Cortex of kidney (tissue), 1 donor: ENCODE results near the gene PRSS50.

ENCODE experiments used
- DNase-seq: peaks from one replicate; lab custom pipeline; 2025; lab: John Stamatoyannopoulos, UW

PRSS50 gene

DNA sequence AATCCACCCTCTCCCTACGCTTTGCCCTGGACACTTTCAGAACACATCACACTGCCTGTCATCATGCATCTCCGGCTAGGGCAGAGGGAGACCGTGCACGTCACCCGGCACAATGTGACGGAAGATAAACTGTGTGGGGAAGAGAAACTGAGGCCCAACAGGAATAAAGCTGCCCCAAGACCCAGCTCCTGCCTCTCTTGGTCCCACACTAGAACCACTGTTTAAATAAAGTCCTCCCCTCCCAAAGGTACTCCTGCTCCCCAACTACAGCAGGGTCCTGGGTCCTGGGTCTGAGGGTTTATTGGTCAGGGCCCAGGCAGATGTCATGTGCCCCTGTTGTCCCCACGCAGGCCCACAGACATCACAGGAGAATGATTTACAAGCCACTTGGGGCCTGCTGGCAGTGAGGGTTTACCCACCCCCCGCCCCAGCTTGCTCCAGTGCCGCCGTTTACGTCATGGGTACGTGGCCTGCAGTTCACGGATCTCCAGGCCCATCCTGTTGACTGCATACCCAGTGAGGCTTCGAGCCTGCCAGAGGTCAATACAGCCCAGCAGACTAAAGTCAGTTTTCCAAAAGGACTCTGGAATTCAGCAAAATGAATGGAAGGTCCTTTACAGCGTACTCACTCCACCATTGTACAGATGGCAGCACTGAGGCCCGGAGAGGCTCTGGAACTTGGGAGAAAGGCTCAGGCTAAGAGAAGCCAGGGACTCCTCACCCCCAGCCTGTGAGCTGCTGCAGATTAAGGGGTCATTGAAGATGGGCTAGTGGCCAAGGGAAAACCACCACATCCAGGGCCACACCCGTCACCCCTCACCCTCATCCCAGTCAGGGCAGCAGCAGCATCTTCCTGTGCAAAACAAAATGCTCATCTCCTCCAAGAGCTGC, 47.4 kb downstream of the PRSS50 start:
- no peak for DNase-seq

DNA sequence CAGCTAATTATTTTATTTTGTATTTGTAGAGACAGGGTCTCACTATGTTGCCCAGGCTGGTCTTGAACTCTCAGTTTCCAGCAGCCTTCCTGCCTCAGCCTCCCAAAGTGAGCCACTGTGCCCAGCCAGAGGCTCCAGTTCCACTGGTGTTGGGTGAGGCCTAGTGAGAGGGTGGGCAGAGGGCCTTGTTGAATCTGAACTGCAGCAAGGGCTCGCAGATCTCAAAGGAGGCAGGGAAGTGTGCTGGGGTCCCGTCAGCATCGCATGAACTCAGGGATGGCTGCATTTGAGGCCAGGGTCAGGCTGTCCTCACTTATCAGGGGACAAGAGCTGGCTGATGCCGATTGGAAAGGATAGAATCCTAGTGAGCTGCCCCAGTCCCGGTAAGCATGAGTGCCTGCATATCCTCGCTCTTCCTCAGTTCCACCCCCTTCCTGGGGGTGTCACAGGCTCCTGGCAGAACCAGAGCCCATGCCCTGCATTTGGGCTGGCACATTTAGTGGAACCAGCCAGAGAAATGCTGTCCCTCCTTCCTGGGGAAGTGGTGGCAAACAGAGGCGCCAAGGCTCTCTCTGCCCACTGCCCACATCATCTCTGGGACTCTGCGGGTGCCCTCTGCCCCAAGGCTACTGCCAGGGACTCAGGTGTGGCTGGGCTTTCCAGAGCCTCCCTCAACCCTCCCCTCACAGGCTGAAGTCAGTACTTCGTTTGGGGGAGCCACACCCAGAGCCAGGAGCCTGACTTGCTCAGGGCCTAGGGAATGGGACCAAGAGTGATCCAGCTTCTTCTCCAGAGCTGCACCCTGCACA, 48.3 kb downstream of the PRSS50 start:
- no peak for DNase-seq

DNA sequence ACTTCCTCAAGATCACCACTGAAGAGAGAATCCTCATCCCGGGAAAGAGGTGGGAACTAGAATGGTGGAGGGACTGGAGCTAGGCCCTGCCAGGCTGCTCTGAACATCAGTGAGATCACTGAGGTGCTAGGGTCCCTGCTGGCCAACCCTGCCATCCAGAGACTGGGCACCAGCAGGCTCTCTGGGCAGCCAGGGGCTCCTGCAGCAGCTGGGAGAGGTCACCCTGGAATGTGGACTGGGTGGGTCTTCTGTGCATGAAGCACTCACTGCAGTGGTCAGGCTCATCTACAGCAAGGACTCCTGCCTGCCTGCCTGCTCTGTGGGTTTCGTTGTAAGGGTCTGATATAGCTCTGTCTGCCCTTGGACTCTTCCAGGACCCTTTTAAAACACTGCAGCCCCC, 49.1 kb downstream of the PRSS50 start:
- no peak for DNase-seq

DNA sequence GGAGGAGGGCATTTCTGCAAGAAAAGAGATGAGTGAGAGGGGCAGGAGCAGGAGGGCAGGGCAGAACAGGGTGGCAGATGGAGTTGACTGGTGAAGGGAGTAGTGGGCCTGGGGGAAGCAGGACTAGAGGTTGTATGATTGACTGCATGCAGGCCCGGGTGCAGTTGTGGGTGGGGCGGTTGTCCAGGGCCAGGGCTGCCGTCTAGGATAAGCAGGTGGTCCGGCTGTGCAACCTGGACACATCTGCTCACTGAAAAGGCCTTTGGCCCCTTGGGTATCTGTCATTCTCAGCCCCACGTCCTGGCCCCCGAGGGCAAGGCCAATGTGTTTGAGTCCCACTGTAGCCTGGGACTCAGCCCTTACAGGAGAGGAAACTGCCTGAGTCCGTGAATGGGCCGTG, 49.6 kb downstream of the PRSS50 start:
- no peak for DNase-seq

DNA sequence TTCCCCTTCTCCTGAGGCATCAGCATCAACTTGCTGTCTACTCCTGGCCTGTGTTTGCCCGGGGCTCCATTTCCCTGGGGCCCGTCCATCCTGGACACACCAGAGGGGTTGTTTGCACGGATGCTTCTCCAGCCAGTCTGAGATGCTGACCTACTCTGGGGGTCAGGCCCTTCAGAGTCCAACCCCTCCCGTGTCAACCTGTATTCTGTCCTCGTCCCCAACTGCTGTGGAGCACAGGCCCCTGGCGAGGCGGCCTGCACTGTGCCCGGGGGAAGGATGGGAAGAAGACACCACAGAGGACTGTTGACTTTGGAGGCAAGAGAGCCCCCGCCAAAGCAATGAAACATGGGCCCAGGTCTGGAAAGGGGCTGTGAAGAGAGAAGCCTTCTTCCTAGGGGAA, 50.0 kb downstream of the PRSS50 start:
- no peak for DNase-seq

DNA sequence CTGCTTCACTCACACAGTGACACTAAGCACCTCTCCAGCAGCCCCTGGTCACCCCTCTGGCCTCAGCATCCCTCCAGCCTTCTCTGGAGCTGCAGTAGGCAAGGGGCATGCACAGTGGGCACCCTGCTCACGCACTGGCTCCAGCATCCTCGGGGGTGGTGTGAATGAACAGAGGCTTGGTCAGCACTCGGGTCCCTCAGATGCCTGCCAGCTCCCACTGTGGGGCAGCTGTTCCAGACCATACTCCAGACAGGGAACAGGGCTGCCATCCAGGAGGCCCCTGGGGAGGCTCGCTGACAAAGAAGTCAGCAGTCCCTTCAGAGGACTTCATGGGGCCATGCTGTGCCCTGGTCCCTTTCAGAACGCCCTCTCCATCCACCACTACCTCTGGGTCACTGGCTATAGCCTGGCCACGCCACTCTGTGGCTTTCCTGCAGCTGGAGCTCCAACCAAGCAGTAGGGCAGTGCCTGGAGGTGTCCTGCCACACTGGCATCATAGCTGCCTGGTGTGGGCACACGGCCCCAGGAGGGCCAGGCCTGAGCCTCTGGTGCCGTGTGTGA, 50.5 kb downstream of the PRSS50 start:
- DNase-seq: no peak

DNA sequence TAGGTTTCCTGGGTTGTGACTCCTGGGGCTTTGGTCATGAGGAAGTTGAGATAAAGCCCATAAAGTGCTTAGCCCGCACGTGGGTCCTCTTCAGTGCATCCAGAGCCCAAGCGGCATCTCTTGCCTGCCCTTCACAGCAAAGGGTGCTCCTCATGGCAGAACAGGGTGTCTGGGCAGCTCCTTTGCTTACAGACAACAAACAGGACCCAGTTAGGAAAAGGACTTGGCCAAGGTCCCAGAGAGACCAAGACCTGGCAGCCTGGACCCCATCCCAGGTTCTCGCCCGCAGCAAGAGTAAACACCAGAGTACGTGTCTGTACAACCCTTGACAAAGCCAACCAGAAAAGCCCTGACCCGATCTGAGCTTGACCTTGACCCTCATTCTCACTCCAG, 51.2 kb downstream of the PRSS50 start:
- no peak for DNase-seq

DNA sequence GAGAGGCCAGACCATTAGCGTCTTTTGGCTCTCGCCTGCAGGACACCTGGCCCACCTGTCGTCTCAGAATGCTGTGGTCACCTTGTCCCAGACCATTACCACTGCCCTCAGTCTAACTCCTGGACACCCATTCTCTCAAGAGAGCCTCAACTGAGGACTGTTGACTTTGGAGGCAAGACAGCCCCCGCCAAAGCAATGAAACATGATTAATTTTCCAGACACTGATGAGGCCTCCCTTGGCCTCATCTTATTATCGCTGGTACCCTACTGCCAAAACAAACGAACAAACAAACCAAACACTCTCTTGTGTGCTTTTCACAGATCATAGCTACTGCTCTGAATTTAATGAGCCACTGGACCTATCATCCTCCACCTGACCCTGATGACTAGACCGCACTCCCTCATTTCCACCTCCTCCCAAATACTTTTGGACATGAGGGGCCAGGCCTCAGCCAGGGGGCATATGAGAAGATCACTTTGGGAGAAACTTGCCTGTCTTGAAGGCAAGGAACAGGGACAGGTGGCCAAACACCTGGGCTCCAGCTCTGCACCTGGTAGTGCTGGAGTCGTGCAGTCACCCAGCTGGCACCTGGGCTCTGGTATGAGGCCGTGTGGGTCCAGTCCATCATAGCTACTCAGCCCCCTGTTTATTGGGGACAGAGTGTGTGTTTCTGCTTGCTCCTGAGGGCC, 51.8 kb downstream of the PRSS50 start:
- no peak for DNase-seq

DNA sequence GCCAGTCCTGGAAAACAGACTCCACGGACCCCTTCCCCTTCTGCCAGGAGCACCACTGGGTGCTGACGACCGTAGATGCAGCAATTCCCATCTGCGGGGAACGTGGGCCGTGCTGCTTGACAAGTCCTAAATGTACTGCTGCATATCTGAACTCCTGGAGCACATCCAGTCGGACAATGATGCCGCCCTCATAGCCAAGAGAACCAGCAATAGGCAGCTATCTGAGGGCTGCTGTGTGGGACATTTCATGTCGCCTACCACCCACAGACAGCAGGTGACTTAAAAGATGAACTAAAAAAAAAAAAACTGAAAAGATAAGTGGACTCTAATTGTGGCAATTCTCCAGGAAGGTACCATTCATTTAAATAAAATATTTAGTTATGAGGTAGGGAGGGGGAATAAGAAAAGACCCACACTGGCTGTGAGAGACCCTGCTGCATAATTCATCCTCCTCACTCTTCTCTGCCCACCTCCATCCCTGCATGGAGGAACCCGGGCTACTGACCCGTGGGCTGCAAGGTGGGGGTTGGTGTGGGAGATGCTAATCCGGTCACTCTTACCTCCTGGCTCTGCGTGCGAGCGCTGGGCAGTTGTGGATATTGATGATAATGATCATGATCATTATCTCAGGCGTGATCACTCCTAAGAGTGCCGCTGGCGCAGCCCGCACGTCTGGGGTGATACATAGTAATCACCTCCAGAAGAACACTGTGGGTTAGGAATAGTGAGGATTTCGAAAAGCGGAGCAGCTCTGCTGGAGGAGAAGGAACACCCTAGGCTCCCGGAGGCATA, 52.5 kb downstream of the PRSS50 start:
- DNase-seq: no peak

DNA sequence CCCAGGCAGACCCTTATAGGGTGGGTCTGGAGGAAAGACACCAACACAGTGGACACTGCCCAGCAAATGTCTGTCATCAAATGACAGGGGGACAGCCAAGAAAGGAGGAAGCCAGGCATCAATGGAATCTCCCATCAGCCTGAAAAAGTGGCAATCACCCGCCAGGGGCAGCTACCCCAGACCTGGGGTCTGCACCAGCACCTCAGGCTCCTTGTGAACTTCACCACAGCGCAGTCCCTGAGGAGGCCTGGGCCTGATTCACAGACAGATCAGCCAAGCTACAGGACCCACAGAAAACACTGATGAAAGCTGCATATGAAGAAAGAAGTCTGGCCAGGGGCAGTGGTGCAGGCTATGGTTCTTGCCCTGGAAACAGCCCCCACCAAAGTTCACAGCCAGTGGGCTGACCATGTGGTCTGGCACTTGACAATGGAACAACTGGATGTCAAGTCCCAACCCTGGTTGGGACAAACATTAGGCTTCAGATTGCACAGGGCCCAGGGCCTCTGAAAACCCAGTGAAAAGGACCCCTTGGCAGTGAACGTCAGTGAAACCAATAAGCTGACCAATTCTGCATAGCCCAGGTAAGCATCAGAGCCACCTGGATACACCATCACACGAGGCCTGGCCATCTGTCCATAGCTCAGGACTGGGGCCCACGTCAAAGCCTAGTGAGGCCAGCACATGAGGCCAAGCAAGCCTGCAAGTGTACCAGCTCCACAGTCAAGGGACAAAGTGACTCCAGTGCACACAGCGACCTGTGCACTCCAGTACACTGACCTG, 53.3 kb downstream of the PRSS50 start:
- DNase-seq: no peak

DNA sequence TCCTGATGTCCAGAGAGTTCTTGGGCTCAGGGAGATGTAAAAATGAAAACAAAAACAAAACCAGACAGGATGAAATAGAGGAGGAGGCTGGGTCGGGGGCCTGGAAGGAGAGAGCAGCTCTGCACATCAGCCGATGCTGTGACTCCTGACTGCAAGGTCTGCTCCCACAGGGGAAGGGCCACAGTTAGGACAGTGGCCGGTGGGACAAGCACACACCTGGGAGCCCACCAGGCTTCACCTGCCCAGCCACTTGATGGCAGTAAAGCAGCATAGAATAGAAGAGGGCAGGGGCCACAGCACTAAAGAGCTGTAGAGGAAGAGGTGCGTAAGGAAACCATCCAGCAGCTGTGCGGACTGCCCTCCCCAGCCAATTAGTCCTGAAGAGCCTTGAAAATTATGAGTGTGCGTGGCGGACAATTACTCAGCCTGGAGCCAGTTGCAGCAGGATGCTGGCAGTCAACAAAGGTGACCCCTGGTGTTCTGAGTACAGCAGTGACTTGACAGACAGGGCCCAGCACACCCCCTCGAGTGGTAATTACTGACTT, 54.0 kb downstream of the PRSS50 start:
- DNase-seq: no peak

DNA sequence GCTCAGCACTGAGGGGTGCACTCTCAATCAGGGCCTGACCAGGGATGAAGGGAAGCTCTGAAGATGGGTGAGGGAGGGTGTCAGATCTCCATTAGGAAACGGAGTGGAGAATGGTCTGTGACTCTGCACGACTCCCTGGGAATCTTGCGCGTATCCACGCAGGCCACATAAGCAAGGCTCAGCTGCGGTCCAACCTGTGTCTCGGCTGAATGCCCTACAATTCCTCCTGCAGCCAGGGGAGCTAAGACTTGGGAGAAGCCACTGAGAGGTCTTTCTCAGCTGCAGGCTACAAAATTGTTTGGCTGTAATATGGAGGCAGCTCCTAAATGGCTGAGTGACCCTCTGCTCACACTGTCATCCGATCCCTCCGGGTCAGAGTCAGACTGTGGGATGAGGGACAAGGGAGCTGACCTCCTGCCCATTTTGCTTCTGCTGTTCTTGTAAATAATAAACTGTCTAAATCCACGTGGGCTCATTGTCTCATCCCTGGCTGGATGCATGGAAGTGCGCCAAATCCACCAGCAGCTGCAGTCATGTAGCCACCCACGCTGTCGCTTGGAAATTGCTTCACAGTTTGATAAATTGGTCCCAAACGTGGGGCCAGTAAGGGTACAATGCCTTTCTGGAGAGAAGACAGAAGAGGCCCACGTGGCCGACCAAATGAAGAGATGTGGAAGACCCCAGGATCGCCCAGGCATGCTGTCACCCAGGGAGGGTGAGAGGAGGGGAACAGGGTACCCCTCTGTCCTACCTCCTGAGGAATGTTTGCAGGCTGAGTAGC, 54.7 kb downstream of the PRSS50 start:
- DNase-seq: no peak
